Neuron (in vitro differentiated cells): Measurements from ENCODE around the gene BIN1.

Experiments
- H2AFZ ChIP-seq: one replicate; pipeline ENCODE4 v1.6.1; 2013; ENCODE audit warnings: low read depth, mild to moderate bottlenecking, inconsistent platforms, low read length, moderate library complexity
- H3K27me3 ChIP-seq: one replicate; pipeline ENCODE4 v1.6.1; 2013; ENCODE audit warnings: low read length; ENCODE audit not compliant: insufficient read depth
- H3K36me3 ChIP-seq: one replicate; pipeline ENCODE4 v1.6.1; 2013; ENCODE audit warnings: low read length; ENCODE audit not compliant: insufficient read depth
- H3K4me1 ChIP-seq: one replicate; pipeline ENCODE4 v1.6.1; 2013; ENCODE audit warnings: low read length; ENCODE audit not compliant: insufficient read depth
- H3K4me3 ChIP-seq: 2 replicates; pipeline ENCODE4 v1.5.1; 2013; ENCODE audit warnings: mild to moderate bottlenecking, low read length, moderate library complexity
- H3K9me3 ChIP-seq: one replicate; pipeline ENCODE4 v1.6.1; 2013; ENCODE audit warnings: low read length

The BIN1 gene

DNA sequence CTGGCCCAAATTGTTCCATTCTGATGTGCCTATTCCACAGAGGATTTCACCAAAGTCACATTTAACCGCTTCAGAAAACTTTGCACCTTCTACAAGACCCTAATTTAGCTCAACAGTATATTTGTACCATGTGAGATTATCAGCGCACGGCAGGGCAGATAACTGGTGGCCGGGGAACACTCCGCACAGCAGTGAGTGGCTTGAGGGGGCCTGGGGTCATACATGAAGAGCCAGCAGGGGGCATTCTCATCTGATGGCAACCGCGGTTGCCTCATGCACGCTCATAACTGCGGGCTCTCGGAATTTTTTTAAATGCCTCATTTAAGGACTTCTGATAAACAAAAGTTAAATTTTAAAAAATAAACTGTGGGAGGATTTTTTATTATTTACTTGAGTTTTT is 84.1 kb downstream of the BIN1 start:
- Histone ChIP-seq H3K4me1 (no peaks in the 10 kb centered on the region), H3K4me3 (no peak overlapping the region), H3K27me3 (peaks cover 3% of the 10 kb centered on the region), H2AFZ (no peak overlapping the region), H3K36me3 (no peaks in the 10 kb centered on the region), H3K9me3 (no peaks in the 10 kb centered on the region)

DNA sequence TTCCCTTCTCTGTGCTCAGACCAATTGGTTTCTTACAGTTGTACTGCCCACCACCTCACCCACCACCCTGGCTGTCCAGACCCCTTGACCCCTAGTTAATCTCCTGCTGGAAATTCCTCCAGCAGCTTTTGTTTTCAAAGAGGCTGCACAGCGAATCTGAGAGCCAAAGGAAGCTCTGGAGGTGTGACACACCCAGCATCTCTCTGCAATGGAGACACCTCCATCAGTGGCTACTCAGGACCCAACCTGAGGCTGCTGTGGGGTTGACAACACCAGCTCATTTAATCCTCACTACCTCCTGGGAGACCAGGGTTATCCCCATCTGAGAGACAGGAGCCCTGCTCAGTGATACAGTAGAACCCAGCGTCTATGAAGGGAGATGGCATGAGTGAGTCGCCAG is 86.4 kb downstream of the BIN1 start:
- peaks cover 3% of the 10 kb centered on the region for H3K27me3 ChIP-seq
- no peak overlapping the region for H2AFZ ChIP-seq
- H3K9me3 ChIP-seq = no peaks in the 10 kb centered on the region
- H3K4me3 ChIP-seq = no peak overlapping the region
- H3K36me3 ChIP-seq = no peaks in the 10 kb centered on the region
- no peaks in the 10 kb centered on the region for H3K4me1 ChIP-seq

DNA sequence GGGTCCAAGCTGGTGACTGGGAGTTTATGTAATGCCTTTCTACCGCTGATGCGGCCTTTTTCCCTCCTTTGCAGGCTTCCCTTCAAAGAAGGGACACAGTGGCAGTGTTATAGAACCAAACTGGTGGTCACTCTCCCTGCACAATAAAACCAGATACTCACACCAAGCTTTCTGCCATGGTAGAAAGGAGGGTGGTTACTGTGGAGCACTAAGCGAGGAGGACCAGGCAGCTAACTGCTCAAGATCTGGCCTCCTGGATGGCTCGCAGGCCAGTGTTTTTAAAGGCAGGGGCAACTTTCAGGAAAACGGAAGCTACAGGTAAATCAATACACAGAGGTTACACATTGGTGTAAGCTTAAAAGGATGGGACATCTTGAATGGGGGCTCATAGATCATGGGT is 89.4 kb downstream of the BIN1 start:
- Histone ChIP-seq H2AFZ (no peak overlapping the region), H3K9me3 (no peaks in the 10 kb centered on the region), H3K4me1 (no peaks in the 10 kb centered on the region), H3K27me3 (peaks cover 6% of the 10 kb centered on the region), H3K36me3 (no peaks in the 10 kb centered on the region), H3K4me3 (no peak overlapping the region)

DNA sequence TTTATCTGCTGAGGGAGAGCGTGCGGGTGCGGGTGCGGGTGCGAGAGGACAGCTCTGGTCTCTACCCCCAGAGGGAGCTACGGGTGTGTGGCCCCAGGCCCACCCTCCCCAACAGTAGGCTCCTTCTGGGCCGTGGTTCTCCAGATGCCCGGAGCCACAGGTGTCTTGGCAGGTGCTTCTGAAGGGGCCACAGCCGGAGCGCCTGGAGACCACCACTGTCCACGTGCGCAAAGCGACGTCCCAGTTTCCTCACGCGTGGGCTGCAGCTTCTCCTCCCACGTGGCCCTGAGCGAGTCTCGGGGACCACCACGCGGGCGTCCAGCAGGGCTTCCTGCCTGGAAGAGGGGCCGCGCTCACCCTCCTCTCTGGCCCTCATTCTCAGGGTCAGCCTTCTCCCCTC is 90.6 kb downstream of the BIN1 start:
- H3K4me3 ChIP-seq = no peak overlapping the region
- peaks cover 6% of the 10 kb centered on the region for H3K27me3 ChIP-seq
- no peak overlapping the region for H2AFZ ChIP-seq
- no peaks in the 10 kb centered on the region for H3K36me3 ChIP-seq
- no peaks in the 10 kb centered on the region for H3K4me1 ChIP-seq
- H3K9me3 ChIP-seq = no peaks in the 10 kb centered on the region

DNA sequence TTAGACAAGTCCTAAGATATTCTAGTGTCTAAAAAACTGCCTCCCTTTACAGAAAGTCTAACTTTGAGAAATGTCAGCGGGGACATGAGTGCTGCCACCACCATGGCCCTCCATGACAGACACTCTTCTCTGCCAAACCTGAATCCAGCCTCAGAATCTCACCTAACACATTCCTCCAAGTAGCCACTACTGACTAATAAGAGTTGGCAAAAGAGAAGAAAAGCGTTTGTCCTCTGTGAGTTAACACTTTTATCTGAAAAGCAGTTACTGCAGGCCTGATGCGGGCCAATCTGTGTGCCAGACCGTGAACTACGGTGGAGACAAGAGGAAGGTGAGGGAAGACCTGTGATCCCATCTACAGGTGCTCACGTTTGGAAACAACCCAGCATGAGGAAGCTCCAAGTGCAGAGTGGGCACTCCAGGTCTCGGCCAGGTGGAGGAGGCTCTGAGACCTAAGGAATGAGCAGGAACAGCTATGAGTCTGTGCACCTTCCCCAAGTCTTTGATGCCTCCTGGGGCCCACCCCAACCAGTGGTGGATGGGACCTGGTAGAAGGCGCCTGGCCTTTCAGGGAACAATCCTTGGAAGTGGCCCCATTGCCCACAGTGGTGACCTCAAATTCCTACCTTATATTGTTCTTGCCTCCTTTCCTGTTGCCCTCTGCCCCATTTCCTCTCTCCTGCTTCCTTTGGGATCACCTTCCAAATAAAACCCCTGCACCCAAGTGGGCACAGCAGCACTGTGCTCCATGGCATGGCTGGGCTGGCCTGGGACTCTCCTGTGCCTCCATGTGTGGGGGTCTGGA is 91.6 kb downstream of the BIN1 start:
- Histone ChIP-seq H3K4me3 (no peak overlapping the region), H2AFZ (no peak overlapping the region), H3K27me3 (peaks cover 6% of the 10 kb centered on the region), H3K36me3 (no peaks in the 10 kb centered on the region), H3K9me3 (no peaks in the 10 kb centered on the region), H3K4me1 (no peaks in the 10 kb centered on the region)

DNA sequence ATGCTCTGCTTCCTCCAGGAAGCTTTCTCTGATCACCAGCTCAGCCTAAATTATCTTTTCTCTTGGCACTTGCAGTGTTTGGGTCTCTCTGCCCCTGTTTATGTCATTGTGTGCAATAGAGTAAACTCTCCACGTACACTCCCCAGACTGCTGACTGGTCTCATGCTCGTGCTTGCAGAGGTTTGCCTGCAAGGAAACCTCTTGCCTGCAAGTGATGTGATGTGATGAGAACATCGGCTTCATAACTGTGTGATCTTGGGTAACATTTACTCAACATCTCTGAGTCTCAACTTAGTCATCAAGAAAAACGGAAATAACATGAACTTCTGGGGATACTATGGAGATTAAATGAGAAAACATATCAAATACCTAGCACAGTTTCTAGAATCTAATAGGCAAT is 92.3 kb downstream of the BIN1 start:
- Histone ChIP-seq H3K9me3 (no peaks in the 10 kb centered on the region), H3K36me3 (no peaks in the 10 kb centered on the region), H2AFZ (no peak overlapping the region), H3K4me3 (no peak overlapping the region), H3K4me1 (no peaks in the 10 kb centered on the region), H3K27me3 (peaks cover 6% of the 10 kb centered on the region)

DNA sequence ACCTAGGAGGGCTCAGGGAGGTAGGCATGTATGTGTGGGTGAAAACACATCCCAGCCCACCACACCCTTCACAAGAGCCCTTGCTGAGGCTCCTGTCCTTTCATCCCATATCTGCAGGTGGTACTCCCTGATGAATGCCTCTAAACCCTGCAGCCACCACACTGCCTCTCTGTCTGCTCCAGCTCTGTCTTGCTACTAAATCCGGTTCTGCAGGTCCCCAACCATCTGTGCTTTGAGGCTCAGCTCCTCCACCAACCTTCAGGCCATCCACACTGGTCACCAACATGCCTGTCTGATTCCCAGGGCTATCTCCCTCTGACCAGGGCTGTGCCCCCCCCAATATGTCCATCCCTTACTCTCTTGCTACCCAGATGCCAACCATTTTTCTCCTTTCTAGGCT is 92.7 kb downstream of the BIN1 start:
- Histone ChIP-seq H3K36me3 (no peaks in the 10 kb centered on the region), H3K27me3 (peaks cover 6% of the 10 kb centered on the region), H3K4me1 (no peaks in the 10 kb centered on the region), H3K9me3 (no peaks in the 10 kb centered on the region), H3K4me3 (no peak overlapping the region), H2AFZ (no peak overlapping the region)

DNA sequence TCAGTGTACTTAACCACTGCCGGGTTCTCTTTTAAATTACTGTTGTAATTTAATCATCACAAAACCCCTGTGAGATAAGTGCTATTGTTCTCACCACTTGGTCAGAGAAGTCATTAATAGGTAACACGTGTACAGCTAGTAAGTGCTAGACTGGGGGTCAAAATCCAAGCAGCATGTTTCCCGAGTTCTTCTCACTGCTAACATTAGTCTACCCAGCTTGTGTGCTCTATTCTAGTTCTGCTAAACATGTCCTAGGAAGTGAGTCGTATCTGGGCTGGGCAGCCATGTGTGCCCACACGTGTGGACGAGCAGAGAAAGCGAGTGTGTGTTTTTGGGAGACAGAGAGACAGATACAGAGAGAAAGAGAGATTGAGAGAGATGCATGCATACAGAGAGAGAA is 94.1 kb downstream of the BIN1 start:
- Histone ChIP-seq H3K4me1 (no peaks in the 10 kb centered on the region), H3K36me3 (no peaks in the 10 kb centered on the region), H3K27me3 (peaks cover 3% of the 10 kb centered on the region), H3K4me3 (no peak overlapping the region), H3K9me3 (no peaks in the 10 kb centered on the region), H2AFZ (no peak overlapping the region)

DNA sequence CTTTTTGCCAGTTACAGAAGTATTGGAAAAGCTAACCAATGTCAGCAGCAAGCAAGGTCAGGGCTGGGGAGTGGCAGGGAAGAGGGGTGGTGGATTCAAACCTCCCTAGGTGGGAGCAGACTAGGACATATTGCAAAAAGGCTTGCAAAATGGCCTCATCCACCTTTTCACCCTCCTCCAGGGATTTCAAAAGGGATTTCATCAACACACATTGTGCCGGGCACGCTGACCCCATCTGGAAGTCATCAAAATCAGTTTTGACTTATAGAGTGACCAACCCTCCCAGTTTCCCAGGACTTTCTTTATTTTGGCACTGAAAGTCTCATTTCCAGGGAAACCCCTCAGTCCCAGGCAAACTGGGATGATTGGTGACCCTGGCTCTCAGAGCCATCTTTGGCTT is 94.7 kb downstream of the BIN1 start:
- H3K4me3 ChIP-seq = no peak overlapping the region
- H3K9me3 ChIP-seq = no peaks in the 10 kb centered on the region
- peaks cover 3% of the 10 kb centered on the region for H3K27me3 ChIP-seq
- no peaks in the 10 kb centered on the region for H3K36me3 ChIP-seq
- no peak overlapping the region for H2AFZ ChIP-seq
- H3K4me1 ChIP-seq = no peaks in the 10 kb centered on the region

DNA sequence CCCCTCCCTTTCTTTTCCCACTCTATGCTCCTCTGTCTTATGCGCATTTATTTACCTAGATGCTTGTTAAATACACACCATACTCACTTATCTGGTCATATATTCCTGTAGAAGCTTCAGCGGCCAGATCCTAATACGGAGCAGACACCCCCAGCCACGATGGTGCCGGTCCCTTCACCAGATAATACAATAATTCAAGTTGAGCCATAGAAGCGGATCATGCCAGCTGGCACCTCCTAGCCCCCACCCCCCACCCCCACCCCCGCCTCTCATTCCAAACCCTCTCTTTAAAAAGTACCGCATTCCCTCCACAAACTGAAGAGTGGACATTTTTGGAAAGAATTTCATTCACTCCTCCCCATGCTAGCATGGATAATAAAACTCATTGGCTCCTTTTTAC is 95.2 kb downstream of the BIN1 start:
- H3K36me3 ChIP-seq = no peaks in the 10 kb centered on the region
- no peak overlapping the region for H2AFZ ChIP-seq
- H3K4me1 ChIP-seq = no peaks in the 10 kb centered on the region
- H3K27me3 ChIP-seq = peaks cover 3% of the 10 kb centered on the region
- no peak overlapping the region for H3K4me3 ChIP-seq
- no peaks in the 10 kb centered on the region for H3K9me3 ChIP-seq

DNA sequence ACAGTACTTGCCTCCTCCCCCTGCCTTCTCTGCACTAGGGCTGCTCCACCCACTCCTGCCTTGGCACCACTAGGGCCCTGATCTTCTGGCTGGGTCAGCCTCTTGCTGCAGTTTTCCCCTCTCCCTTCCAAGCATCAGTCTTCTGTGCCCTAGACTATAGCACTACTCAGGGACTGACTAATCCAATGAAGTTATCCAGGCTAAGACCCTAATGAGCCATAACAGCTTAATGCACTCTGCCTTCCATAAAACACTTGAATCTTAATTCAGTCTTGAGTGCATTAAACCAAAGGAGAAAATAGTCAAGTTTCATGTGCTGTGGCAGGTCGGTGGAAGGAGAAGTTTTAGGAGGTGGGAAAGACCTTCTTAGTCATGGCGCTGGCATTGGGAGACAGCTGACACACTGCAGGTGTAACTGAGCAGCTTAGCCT is 95.7 kb downstream of the BIN1 start:
- no peaks in the 10 kb centered on the region for H3K36me3 ChIP-seq
- no peaks in the 10 kb centered on the region for H3K9me3 ChIP-seq
- H3K27me3 ChIP-seq = peaks cover 3% of the 10 kb centered on the region
- no peaks in the 10 kb centered on the region for H3K4me1 ChIP-seq
- H2AFZ ChIP-seq = no peak overlapping the region
- no peak overlapping the region for H3K4me3 ChIP-seq

DNA sequence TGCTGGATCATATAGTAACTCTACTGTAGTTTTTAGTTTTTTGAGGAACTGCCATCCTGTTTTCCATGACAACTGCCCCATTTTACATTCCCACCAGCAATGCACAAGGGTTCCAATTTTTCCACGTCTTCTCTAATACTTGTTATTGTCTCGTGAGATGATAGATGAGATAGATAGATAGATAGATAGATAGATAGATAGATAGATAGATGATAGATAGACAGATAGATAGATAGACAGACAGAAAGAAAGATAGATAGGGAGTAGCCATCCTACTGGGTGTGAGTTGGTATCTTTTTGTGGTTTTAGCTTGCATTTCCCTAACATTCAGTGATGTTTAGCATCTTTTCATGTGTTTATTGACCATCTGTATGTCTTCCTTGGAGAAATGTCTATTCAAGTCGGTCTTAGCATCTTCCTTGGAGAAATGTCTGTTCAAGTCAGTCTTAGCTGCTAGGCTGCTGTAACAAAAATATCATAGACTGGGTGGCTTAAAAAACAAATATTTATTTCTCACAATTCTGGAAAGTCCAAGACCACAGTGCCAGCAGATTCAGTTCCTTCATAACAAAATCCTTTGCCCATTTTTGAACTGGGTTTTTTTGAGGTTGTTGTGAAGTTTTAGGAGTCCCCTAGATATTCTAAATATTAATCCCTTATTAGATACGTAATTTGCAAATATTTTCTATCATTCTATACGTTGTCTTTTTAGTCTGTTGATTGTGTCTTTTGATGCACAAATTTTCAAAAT is 98.5 kb downstream of the BIN1 start:
- H3K36me3 ChIP-seq = no peaks in the 10 kb centered on the region
- H3K4me3 ChIP-seq = no peak overlapping the region
- H2AFZ ChIP-seq = no peak overlapping the region
- H3K27me3 ChIP-seq = no peaks in the 10 kb centered on the region
- H3K4me1 ChIP-seq = peaks cover 7% of the 10 kb centered on the region
- no peaks in the 10 kb centered on the region for H3K9me3 ChIP-seq

DNA sequence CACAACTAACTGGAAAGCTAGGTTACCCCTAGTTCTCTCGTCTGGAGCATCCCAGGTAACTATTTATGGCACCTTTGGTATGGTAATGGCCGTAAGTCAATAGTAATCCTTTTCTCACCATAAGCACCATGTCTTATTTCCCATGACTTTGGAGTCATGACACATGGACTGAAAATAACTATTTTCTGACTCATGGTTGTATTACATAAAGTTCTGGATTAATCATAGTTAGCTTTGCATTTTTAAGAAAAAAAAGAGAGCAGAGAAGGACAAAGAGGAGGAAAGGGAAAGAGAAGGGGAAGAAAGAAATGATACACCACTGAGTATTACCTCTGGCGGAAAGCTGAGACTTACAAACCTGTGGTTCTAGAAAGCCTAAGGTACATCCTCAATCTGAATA is 99.3 kb downstream of the BIN1 start:
- no peak overlapping the region for H3K4me3 ChIP-seq
- H3K36me3 ChIP-seq = no peaks in the 10 kb centered on the region
- H2AFZ ChIP-seq = no peak overlapping the region
- H3K9me3 ChIP-seq = no peaks in the 10 kb centered on the region
- no peaks in the 10 kb centered on the region for H3K27me3 ChIP-seq
- H3K4me1 ChIP-seq = peaks cover 7% of the 10 kb centered on the region
